D721Med (cell line): ENCODE results near the gene COL23A1.

Experiments used
- DNase-seq: peaks from one replicate; pipeline ENCODE4 v3.0.0; 2011; ENCODE audit warnings: low spot score; ENCODE audit not compliant: insufficient read length
- FAIRE-seq: peaks from 2 replicates; lab custom pipeline; 2011; peaks lifted over from hg19 to GRCh38; lab: Jason Lieb, UNC
- TF ChIP-seq, protein P1 (sequence below): IDR thresholded peaks from 2 replicates; pipeline ENCODE4 v1.5.1; 2012; ENCODE audit warnings: mild to moderate bottlenecking, control low read depth; ENCODE audit not compliant: insufficient read depth; ENCODE audit errors: missing control alignments

The COL23A1 gene

DNA sequence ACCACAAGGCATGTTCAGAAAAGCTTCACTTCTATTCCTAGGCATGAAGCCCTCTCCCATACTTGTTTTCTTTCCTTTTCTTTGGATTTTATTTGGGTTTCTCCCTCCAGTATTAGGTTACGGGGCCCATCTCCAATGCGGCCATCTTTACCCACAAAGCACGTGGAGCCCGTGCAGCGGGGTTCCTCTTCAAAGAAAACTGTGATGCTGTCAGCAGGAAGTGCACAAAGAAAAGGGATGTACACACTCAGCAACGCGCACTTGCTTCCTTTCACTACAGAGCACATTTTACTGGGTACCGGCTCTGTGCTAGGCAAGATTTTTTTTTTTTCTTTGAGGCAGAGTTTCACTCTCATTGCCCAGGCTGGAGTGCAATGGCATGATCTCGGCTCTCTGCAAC lies 106.6 kb downstream of the COL23A1 start:
- FAIRE-seq (no peak), DNase-seq (no peak)
- TF ChIP-seq, protein P1, sequence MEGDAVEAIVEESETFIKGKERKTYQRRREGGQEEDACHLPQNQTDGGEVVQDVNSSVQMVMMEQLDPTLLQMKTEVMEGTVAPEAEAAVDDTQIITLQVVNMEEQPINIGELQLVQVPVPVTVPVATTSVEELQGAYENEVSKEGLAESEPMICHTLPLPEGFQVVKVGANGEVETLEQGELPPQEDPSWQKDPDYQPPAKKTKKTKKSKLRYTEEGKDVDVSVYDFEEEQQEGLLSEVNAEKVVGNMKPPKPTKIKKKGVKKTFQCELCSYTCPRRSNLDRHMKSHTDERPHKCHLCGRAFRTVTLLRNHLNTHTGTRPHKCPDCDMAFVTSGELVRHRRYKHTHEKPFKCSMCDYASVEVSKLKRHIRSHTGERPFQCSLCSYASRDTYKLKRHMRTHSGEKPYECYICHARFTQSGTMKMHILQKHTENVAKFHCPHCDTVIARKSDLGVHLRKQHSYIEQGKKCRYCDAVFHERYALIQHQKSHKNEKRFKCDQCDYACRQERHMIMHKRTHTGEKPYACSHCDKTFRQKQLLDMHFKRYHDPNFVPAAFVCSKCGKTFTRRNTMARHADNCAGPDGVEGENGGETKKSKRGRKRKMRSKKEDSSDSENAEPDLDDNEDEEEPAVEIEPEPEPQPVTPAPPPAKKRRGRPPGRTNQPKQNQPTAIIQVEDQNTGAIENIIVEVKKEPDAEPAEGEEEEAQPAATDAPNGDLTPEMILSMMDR, result no peak

DNA sequence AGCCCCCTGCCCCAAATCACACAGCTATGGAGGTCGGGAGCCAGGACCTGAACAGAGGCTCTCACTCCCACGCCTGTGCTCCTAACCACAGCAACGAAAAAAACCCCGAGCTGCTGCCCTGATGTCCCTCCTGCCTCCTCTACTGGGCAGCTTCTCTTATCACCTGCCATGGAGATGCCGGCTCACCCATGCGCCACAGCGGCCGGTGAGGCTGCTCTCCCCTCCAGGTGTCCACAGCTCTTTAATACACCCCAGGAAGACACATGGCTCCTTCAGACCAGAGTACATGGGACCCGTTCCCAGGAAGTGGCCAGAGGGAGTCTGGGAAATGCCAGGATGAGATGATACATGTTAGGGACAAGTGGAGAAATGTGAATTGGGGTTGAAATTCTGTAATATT lies 110.9 kb downstream of the COL23A1 start:
- TF ChIP-seq, protein P1, result no peak
- FAIRE-seq (no peak), DNase-seq (no peak)

DNA sequence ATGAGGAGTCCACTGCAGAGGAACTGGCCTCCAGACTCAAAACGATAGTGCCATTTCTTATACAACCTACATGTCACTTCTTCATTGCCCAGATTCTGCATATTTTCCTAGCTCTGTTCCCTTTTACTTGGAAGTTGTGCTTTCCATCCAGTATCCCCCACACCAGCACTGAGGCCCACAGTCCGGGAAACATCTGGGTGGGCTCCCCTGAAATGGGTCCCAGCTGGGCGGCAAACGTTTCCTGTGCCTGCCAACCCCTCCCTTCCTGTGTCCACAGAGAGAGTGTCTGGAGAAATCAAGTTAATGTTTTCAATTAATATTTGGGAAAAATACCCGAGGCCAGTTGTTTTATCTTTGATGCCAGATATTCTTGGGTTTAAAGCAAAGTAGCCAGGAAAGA lies 111.8 kb downstream of the COL23A1 start:
- TF ChIP-seq, protein P1, result no peak
- DNase-seq (no peak), FAIRE-seq (no peak)

DNA sequence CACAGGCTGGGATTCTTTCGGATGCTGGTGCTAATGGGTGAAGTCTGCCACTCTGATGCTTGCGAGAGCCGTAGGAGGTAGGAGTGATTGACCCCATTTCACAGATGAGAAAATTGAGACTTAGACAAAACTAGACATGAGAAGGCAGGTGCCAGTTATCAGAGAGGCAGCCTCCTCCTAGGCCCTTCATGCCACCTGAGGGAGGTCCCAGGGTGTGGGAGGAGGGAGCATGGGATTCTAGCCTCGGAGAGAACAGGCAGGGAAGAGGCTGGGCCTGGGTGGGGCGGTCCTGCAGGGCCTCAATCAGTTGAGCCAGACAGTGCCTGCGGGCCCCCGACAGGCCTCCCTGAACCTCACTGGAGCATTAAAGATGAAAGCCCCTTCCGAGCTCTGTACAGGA lies 112.4 kb downstream of the COL23A1 start:
- DNase-seq (no peak), FAIRE-seq (no peak)
- TF ChIP-seq, protein P1, result no peak

DNA sequence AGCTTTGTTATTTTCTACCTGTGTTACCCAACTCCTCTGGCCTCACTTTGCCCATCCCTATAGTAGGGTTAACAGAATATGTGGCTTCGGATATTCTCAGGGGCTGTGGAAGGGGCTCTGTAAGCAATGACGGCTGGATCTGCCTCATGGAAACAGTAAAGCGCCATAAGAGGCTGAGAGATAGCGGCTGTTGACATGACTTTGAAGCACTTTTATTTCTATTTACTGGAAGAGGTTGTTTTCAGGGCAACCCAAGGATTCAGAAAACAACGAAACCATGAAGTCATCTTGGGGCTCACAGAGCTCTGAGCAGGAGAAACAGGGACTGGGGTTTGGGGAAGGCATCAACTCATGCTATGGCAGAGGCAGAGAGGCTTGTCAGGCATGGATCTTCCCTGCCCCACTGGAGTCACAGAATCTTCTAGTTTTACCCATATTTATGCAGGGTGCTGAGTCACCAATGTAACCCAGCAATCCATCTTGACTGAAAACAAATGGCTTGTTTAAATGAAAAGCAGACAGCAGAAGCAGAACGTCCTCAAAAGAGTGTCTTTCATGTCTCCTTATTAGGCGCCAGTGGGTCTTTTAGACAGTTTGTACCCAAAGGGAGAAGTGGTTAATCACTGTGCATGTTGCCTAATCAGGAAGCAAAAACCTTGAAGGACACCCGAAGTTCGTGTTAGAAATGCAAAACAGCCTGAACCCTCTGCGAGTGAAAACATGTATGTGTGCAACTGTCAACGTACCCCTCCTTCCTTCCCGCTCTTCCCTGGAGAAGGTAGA lies 113.0 kb downstream of the COL23A1 start:
- DNase-seq (no peak), FAIRE-seq (no peak)
- TF ChIP-seq, protein P1, result no peak

DNA sequence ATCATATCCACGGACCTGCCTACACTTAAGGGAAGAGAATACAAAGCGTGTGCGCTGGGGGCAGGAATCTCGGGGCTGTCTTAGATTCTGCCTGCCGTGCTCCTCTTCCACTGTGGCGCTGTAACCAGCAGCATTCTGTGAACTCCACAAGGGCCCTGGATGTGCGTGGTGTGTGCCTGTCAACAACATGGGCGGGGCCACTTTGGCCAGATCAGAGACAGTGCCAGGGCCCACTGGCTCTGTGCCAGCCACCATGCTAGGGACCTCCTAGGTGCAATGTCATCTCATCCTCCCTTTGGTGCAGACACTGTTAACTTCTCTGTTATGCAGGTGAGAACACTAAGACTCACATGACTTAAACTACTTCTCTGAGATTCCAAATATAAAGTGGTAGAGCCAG lies 113.7 kb downstream of the COL23A1 start:
- DNase-seq (no peak), FAIRE-seq (no peak)
- TF ChIP-seq, protein P1, result no peak

DNA sequence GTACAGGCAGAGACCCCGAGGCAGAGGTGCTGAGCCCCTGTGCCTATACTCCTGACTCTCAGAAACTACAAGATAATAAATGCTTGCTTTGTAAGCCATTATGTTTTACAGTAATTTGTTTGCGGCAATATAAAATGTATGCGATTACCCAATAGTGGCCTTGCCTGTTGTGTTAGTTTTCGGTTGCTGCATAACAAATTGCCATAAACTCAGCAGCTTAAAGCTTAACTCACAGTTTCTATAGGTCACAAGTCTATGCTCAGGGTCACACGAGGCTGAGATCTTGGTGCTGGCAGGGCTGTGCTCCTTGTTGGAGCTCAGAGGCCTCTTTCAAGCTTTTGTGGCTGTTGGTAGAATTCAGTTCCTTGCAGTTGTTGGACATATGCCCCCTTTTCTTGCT lies 114.8 kb downstream of the COL23A1 start:
- TF ChIP-seq, protein P1, result no peak
- DNase-seq (no peak), FAIRE-seq (no peak)
